ENCODE measurements around the gene TAF11L2. TPM values are rescaled to one million over a fixed set of nuclear protein-coding genes. Genes with fewer than 3 reads are reported as not detected.
"Not testable (repeated sequence)": the region's sequence is repeated elsewhere in the genome, so short reads cannot be mapped to it uniquely, and the experiment has no call there.

TAF11L2 gene
- total RNA-seq, 1 donor from 2014 or later, result not detected

DNA sequence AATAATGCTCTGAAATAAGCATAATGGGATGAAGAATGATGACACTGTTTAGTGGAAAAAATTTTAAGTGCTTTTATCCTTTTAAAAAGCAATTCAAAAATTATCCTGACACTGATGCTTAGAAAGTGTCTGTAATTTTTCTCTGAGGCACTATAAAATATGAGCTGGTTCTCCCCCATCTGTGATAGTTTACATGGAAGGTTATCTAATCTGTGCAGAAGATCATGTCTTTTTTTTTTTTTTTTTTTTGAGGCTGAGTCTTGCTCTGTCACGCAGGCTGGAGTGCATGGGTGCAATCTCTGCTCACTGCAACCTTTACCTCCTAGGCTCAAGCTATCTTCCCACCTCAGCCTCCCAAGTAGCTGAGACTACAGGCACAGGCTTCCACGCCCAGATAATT, 15.2 kb upstream of the TAF11L2 start:
- ChIA-PET POLR2A (no interaction called here), CTCF (no interaction called here)
- no peaks in the 10 kb centered on the region for H3K9me3 Mint-ChIP-seq
- TF ChIP-seq CTCF (IDR thresholded peaks at IDR 0.05), result no peak
- H3K27me3 Mint-ChIP-seq, result no peaks in the 10 kb centered on the region
- no peak for DNase-seq
- H3K36me3 Mint-ChIP-seq (ENCODE audit: low read depth), result no peaks in the 10 kb centered on the region
- H3K27ac Mint-ChIP-seq, result no peak overlapping the region
- ATAC-seq (ENCODE audit: low read depth), result no peak
- H3K4me1 Mint-ChIP-seq, result peaks cover 5% of the 10 kb centered on the region
- H3K4me3 Mint-ChIP-seq, result no peak overlapping the region
- intact Hi-C loops (cut with micrococcal nuclease), result no loop called here

GRCh38 chr5:17486464-17487173, 11.4 kb upstream of the TAF11L2 start:
- H3K27ac Mint-ChIP-seq; H3K4me3 Mint-ChIP-seq; H3K36me3 Mint-ChIP-seq (ENCODE audit: low read depth); H3K9me3 Mint-ChIP-seq; ATAC-seq (ENCODE audit: low read depth); H3K27me3 Mint-ChIP-seq; H3K4me1 Mint-ChIP-seq; CTCF ChIA-PET; DNase-seq; POLR2A ChIA-PET; intact Hi-C loops (cut with micrococcal nuclease): not testable (repeated sequence)

- Mint-ChIP-seq H3K4me3 (no peak overlapping the region), H3K9me3 (no peaks in the 10 kb centered on the region), H3K4me1 (peaks cover 4% of the 10 kb centered on the region), H3K27me3 (no peaks in the 10 kb centered on the region), H3K27ac (no peak overlapping the region), H3K36me3 (ENCODE audit: low read depth) (no peaks in the 10 kb centered on the region)
- ATAC-seq (ENCODE audit: low read depth) (no peak), DNase-seq (no peak)
- no peak for TF ChIP-seq CTCF (IDR thresholded peaks at IDR 0.05)
- ChIA-PET POLR2A (no interaction called here), CTCF (no interaction called here)
- intact Hi-C loops (cut with micrococcal nuclease), result no loop called here
Observed at GRCh38 chr5:17487174-17487512, 10.9 kb upstream of the TAF11L2 start.

- H3K36me3 Mint-ChIP-seq (ENCODE audit: low read depth); ATAC-seq (ENCODE audit: low read depth); H3K9me3 Mint-ChIP-seq; CTCF ChIA-PET; POLR2A ChIA-PET; DNase-seq; H3K27ac Mint-ChIP-seq; H3K4me1 Mint-ChIP-seq; H3K4me3 Mint-ChIP-seq; H3K27me3 Mint-ChIP-seq; intact Hi-C loops (cut with micrococcal nuclease): not testable (repeated sequence)
Observed at GRCh38 chr5:17491257-17491656, 6.8 kb upstream of the TAF11L2 start.

GRCh38 chr5:17492770-17493169, 5.3 kb upstream of the TAF11L2 start:
- ChIA-PET POLR2A (no interaction called here), CTCF (no interaction called here)
- Mint-ChIP-seq H3K36me3 (ENCODE audit: low read depth) (no peaks in the 10 kb centered on the region), H3K9me3 (peaks cover 5% of the 10 kb centered on the region), H3K27ac (no peak overlapping the region), H3K4me3 (no peak overlapping the region), H3K27me3 (no peaks in the 10 kb centered on the region), H3K4me1 (peaks cover 4% of the 10 kb centered on the region)
- no peak for TF ChIP-seq CTCF (IDR thresholded peaks at IDR 0.05)
- DNase-seq (no peak), ATAC-seq (ENCODE audit: low read depth) (no peak)
- intact Hi-C loops (cut with micrococcal nuclease), result no loop called here

DNA sequence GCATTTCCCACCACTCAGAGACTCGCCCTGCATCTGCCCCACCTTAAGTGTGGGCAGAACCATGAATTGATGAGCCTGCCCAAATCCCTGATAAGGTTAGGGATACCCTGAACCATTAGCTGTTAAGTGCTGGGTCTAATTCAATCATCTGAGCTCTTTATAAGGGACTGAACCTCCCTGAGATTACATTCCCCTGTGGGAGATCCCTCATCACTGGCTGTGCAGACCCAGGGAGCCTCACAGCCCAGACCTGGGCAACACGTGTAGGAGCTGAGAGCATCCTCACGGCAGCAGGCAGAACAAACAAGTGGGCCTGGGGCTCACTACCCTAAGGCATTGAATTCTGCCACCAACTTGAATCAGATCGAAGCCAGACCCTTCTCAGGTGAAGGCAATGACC, 585 bp upstream of the TAF11L2 start:
- CTCF ChIA-PET, result no interaction called here
- no peak overlapping the region for H3K4me3 Mint-ChIP-seq
- H3K27me3 Mint-ChIP-seq, result no peaks in the 10 kb centered on the region
- no peak for TF ChIP-seq CTCF (IDR thresholded peaks at IDR 0.05)
- DNase-seq (no peak), ATAC-seq (ENCODE audit: low read depth) (no peak)
- peaks cover 5% of the 10 kb centered on the region for H3K9me3 Mint-ChIP-seq
- H3K4me1 Mint-ChIP-seq, result no peaks in the 10 kb centered on the region
- POLR2A ChIA-PET, result no interaction called here
- intact Hi-C loops (cut with micrococcal nuclease), result no loop called here
- no peak overlapping the region for H3K27ac Mint-ChIP-seq
- no peaks in the 10 kb centered on the region for H3K36me3 Mint-ChIP-seq (ENCODE audit: low read depth)

Data from activated B cell treated with CpG ODN at 0.5 μM for 24 hours (primary cell).